Activated CD8-positive, alpha-beta memory T cell treated with anti-CD3 and anti-CD28 coated beads, Interleukin-2, amount 50 U/mL, for 24 hours (primary cell): Measurements from ENCODE around the gene TENT5A.
"Not testable (repeated sequence)": the region's sequence is repeated elsewhere in the genome, so short reads cannot be mapped to it uniquely, and the experiment has no call there.

Experiments used
- DNase-seq: peaks from one replicate; pipeline ENCODE4 v3.0.0-alpha.2; 2020; ENCODE audit errors: extremely low read depth

Gene TENT5A

GRCh38 chr6:81750681-81751387, 1.6 kb downstream of the TENT5A start:
- no peak for DNase-seq

- no peak for DNase-seq
Measured at GRCh38 chr6:81750200-81750599, 2.3 kb downstream of the TENT5A start.

GRCh38 chr6:81749707-81750106, 2.8 kb downstream of the TENT5A start:
- DNase-seq = no peak

- no peak for DNase-seq
Measured at GRCh38 chr6:81748994-81749393, 3.5 kb downstream of the TENT5A start.

- no peak for DNase-seq
Measured at GRCh38 chr6:81747327-81747726, 5.2 kb downstream of the TENT5A start.

- DNase-seq = no peak
Measured at GRCh38 chr6:81744131-81744530, 8.3 kb downstream of the TENT5A start.

GRCh38 chr6:81743649-81744048, 8.8 kb downstream of the TENT5A start:
- no peak for DNase-seq

GRCh38 chr6:81741689-81742088, 10.8 kb downstream of the TENT5A start:
- no peak for DNase-seq

GRCh38 chr6:81740591-81740990, 11.9 kb downstream of the TENT5A start:
- DNase-seq = not testable (repeated sequence)

- no peak for DNase-seq
Measured at GRCh38 chr6:81739230-81740195, 13.0 kb downstream of the TENT5A start.

- DNase-seq = no peak
Measured at GRCh38 chr6:81736428-81736827, 16.1 kb downstream of the TENT5A start.

GRCh38 chr6:81735756-81736380, 16.6 kb downstream of the TENT5A start:
- DNase-seq = no peak

GRCh38 chr6:81734500-81735150, 17.9 kb downstream of the TENT5A start:
- DNase-seq = no peak

GRCh38 chr6:81734081-81734480, 18.4 kb downstream of the TENT5A start:
- no peak for DNase-seq

GRCh38 chr6:81731814-81732213, 20.7 kb downstream of the TENT5A start:
- DNase-seq = no peak

GRCh38 chr6:81727876-81728517, 24.5 kb downstream of the TENT5A start:
- no peak for DNase-seq

- DNase-seq = no peak
Measured at GRCh38 chr6:81725127-81725526, 27.4 kb downstream of the TENT5A start.

GRCh38 chr6:81722506-81723223, 29.8 kb downstream of the TENT5A start:
- no peak for DNase-seq

GRCh38 chr6:81720427-81720826, 32.1 kb downstream of the TENT5A start:
- no peak for DNase-seq

- no peak for DNase-seq
Measured at GRCh38 chr6:81718126-81718525, 34.4 kb downstream of the TENT5A start.

GRCh38 chr6:81714684-81715083, 37.8 kb downstream of the TENT5A start:
- DNase-seq = no peak
